Stimulated activated CD4-positive, alpha-beta T cell treated with anti-CD3 and anti-CD28 coated beads, Interleukin-15, amount 100 ng/mL, for 48 hours (primary cell): Measurements from ENCODE around the gene NOC3L.
"Not testable (repeated sequence)": the region's sequence is repeated elsewhere in the genome, so short reads cannot be mapped to it uniquely, and the experiment has no call there.

Experiments used
- DNase-seq, 2 donors: peaks; one replicate each; pipeline ENCODE4 v3.0.0-alpha.2; 2020; ENCODE audit warnings: low read depth in 2 of 2

NOC3L gene

DNA sequence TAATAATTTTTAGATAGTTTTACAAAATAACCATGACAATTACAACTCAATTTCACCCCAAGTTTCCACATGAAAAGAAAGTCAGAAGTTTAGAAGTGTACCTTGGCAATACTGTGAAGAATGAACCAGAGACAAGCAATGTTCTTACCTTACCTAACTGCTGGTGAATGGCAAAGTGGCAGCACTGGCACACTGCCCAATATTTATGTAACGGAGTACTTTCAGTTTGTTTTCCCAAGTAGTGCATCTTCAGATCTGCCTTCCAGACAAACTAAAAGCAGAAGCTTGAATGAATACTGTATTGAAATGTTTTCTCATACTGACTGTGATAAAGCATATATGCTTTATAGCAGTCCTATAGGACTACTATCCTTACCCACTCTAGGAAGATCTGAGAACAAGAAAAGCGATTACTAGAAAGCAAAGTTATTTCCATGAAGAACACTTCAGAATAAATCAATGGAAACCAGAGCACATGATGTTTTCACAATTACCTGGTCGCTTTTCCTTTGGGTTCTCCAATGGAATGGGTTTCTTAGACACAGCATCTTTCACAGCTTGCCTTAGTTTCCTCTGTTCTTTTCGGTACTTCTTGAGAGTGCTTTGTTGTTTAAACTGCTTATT, 1.5 kb downstream of the NOC3L start:
- no peak for DNase-seq

DNA sequence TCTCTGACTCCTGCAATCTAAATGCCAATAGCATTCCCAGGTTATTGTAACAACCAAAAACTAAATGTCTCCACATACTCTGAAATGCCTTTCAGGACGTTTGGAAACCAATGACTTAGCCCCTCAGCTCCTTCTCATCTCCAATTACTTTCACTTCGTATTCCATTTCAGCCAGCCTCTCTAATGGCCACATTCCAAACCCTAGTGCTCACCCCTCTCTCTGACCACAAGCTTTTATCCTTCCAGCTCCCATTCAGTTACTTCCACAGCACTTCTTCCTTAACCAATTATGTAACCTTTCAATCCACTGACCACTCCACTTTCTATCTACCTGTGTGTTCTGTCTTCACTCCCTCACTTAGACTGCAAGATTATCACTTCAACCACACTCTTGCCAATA, 4.3 kb downstream of the NOC3L start:
- no peak for DNase-seq

DNA sequence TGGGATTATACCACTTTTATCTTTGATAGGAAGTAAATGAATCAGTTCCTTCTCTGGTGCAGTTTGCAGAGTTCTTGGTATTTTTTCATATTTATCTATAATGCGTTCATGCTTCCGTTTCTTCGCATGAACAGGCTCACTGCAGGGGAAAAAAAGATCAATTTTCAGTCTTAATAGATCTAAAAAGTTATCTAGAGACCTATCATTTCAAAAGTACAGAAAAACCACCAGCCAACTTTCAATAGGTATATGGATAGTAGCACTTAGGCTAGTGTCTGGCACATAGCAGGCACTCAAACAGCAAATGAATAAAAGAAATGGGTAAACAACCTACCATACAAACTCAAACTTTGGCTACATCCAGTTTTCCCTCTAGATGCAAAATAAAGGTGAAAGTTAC, 5.5 kb downstream of the NOC3L start:
- no peak for DNase-seq

DNA sequence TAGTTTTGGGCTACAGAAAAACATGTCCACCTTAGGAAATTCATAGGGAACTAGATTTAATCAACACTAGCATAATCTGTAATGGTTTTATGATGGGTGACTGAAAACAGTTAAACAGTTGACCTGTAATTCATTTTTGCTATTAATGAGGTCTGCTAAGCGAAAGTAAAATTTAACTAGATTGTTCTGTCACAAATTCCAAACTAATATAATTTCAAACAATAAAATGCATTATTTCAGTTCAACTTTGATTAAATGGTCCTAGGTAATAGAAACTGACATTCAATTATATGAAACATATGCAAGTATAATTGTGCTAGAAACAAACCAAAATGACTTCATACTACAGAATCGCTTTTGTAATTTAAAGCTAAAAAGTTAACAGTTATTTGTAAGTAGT, 6.9 kb downstream of the NOC3L start:
- DNase-seq: no peak

DNA sequence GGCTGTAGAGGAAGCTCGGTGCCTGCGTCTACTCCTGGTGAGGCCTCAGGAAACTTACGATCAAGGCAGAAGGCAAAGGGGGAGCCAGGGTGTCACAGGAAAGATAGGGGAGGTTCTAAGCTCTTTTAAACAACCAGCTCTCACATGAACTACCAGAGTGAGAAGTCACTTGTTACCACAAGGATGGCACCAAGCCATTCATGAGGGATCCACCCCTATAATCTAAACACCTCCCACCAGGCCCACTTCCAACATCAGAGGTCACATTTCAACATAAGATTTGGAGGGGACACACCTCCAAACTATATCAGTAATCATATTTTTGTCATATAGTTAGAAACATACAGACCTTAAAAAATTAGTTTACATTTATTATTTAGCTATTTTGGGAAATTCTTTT, 9.4 kb downstream of the NOC3L start:
- no peak for DNase-seq

DNA sequence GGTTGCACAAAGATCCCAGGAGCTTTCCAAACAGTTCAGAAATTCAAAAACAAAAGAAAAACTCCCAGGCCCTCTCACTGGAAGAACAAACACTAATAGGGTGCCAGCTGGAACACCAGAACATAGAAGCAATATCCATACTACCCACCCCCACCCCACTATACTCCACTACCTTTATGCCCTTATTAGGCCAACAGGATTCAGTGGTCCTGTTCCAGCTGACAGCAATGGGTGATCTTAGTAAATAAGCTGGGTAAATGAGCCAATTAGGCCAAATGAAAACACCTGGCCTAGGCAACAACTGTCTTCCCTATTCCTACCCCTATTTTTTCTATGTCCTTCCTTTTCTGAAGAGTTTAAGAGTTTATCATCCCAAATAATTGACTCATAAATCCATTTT, 11.7 kb downstream of the NOC3L start:
- no peak for DNase-seq

DNA sequence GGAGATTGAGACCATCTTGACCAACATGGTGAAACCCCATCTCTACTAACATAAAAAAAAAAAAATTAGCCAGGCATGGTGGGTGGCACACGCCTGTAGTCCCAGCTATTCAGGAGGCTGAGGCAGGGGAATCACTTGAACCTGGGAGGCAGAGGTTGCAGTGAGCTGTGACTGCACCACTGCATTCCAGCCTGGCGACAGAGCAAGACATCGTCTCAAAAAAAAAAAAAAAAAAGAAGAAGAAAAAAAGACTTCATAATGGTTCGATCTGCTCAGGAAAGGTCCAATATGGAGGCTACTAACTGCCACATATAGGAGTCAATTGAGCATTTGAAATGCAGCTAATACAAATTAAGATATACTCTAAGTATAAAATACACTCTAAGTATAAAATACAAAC, 12.2 kb downstream of the NOC3L start:
- DNase-seq: not testable (repeated sequence)

DNA sequence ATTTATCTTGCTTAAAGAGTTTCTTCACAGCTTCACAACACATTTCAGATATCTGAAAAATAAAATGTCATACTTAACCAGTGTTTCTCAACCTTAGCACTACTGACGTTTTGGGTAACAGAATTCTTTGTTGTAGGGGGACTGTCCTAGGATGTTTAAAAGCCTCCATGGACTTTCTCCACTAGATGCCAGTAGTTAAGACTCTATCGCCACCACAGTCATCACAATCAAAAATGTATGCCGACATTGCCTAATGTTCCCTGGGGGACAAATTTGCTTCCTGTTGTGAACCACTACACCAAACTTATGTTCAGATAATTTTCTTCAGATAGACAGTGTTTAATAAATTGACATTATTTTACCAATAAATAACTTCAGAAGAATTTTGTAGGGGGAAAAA, 13.4 kb downstream of the NOC3L start:
- DNase-seq: no peak

DNA sequence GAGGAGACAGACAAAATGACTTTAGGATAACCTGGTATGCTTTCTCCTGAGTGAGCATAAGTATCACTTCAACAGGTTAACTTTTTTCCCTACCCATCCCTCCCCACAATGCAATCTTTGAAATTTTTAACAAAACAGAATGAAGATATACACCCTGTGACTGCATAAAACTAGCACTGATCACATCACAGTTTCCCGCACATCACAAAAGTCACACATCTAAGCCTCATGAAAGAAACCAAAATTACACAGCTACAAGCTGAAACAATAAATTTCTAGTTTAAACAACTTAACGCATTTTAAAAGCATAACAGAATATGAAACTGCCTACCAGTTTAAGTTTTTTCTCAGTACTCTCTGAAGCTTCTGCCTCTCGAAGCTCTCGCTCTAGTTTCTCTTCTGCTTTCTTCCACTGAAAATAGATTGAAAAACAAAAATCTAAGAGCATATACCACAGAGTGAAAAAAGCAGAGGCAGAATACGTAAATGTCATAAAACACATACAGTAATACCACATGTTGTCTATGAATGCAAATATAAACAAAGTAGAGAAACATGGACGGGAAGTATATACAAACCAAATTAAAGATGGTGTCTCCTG, 18.1 kb downstream of the NOC3L start:
- no peak for DNase-seq

DNA sequence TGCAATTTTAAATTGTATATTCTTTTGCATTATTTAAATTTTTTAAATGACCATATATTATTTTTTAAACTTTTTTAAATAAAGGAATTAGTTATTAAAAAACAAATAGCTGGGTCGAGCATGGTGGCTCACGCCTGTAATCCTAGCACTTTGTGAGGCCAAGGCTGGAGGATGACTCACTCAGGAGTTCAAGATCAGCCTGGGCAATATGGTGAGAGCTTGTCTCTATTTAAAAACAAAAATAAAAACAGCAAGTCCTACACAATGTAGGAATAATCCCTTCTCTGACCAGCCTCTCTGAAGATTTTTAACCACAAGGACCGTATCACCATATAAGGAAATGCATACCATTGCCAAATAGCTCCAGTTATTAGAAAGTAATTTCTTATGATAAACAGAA, 19.6 kb downstream of the NOC3L start:
- no peak for DNase-seq

DNA sequence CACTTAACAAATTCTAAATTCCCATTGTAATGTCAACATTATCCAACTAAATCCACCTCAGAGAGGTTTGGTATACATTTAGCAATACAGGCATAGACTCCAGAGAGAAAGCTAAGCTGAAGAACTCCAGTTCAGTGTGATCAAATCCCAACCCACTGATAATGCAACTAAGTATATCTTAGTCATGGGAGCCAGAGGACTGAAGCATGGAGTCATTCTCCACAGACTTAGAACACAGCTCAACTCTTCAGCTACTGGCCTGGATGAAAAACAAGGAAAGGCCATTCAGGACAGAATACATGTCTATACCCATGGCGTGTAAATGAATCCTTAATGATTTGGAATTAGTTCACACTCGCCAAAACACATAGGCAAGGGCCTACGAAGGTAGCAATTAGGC, 27.9 kb downstream of the NOC3L start:
- DNase-seq: no peak

DNA sequence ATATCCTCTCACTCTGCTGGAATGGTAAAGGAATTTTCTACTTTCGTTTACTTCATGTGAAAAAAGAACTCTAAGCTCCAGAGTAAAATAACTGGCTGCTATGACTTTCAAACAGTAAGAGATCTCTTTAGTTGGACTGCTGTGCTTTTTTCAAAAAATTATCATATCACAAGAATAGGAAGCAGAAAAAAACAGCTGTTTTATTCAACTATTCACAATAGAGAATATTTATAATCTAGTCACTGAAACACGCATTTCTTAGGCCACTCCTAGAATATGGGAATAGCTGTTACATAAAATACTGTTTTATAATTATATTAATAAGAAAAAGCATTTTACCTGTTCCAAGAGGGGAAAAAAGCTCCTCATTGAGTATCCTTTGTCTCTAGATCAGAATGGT, 29.7 kb downstream of the NOC3L start:
- DNase-seq: no peak

DNA sequence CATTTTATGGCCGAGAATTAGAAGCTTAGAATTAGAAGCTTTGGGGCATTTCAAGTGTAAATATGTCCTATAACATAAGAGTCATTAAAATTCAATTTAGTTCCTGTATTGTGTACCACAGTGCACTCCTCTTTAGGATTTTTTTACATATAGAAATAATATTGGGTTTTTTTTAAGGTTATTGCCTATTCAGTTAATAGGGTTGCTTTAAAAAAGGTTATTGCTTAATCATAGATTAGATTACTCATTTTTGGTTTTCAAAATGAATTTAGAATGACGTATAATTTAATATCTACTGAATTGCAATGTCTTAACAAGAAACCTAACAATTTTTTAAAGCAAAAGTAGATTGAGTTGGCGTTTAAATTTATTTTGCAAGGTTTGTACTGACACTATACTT, 34.1 kb downstream of the NOC3L start:
- no peak for DNase-seq

DNA sequence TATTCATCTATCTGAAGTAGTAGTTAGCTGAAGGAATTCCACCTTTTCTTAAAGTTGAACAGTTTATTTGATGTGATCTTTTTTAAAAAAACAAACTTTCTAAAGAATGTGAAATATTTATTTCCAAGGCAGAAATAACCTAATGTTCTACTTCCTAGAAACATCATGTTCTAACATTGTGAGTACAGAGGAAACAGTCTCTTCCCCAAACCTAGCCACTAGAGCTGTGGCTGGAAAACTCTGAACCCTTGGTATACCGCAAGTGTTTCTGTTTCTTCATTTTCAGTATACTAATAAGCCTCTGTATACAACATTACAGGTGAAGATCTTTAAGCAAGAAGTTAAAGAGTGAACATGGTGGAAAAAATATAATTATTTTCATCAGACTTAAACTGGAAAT, 35.1 kb downstream of the NOC3L start:
- no peak for DNase-seq

DNA sequence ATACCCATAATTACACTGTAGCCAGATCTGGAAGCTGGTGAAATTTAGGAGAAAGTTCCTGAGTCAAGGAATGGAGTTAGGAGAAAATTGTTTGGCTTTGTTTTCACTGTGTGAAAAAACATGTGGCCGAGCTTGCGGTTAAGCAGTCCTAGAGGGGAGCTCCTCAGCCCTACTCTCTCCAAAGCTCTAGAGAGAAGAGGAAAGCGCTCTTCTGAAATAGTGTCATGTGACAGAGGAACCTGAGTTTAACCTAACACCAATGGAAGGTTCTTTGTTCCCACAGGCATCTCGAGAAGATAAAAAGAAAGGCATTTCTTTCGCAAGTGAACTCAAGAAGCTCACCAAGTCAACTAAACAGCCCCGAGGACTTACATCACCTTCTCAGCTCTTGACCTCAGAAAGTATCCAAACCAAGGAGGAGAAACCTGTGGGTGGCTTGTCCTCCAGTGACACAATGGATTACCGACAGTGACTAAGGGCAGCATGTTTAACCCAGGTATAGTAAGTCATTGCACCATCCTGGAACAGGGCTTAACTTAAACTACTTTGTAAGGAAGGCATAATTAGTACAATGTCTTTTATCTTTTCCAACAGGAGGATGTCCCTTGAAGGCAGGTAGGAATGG, 38.0 kb downstream of the NOC3L start:
- no peak for DNase-seq

DNA sequence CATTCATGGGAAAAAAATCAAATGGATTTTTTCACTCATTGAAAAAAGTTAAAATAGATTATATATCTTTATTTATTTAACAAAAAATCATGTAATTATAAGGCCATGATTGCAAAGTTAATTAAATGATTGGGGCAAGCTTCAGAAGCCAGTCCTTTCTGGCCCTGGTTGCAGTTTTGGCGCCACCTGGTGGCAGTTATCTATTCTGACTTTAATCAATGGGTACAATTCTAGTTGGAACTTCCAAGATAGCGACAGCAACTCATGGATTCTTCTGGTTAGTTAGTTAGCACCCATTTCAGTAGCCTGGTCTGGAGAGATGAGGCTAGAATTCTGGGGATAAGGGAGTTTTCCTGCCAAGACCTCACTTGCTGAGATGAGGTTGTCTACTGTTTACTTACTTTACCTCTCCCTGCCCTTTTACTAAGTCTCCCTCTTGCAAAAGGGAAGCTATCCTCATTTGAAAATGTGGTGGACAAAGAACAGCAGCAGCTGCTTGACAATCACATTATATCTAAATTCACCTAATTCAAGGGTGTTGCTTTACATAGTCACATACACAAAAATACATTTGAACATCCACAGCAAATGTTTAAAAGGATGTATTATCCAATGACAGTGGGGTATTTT, 42.3 kb downstream of the NOC3L start:
- peak; percentile 33 to 53 for DNase-seq

DNA sequence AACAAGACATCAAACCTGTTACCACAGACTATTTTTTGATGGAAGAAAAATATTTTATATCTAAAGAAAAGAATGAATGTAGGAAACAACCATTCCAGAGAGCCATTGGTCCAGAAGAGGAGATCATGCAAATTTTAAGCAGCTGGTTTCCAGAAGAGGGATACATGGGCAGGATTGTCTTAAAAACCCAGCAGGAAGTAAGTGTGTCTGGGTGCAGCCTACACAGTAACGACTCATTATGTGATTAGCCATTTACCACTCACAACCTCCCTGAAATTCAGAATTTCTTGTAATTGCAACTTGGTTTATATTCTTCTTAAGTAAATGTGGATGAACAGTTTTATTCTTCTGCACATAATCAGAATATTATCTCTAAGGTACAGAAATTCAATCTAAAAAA, 46.2 kb downstream of the NOC3L start:
- DNase-seq: no peak

DNA sequence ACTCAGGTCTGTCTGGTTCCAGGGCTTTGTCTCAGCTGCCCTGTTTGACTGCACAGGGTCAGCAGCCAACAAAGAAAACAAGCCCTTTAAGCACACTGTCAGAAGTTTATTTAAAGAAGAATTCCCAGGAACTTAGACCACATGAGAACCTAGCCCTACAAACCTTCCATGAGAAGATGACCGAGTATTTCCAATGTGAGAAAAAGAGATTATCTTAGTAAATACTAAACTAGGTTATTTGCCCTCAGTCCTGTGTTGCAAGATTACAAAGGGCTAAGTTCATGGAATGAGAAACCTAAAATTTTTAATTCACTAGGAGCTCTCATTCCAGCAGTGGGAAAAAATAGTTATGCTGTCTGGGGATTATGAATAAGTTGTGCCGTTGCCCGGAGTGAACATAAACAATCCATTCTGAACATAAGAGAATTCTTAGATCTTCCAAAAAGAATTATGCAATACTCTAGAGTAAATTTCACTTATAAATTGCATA, 46.7 kb downstream of the NOC3L start:
- no peak for DNase-seq

DNA sequence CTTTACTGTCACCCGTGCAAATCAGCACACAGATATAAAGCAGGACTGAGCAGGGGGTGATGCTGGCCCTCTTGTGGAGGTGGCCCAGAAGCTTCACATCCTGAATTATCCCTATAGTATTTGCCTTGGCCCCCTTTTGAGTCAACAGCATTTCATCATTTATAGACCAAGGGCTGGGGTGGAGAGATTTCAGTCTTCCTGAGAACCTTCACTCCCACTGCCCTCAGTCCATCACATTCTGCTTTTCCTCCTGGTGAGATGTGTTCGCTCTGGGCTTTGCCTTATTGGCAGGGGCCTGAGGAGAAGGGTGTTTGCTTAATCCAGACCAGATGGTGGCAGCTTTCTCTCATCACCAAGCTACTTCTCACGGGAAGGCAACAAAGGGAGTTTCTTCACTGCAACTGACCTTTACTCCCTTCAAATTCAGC, 47.7 kb downstream of the NOC3L start:
- DNase-seq: no peak

DNA sequence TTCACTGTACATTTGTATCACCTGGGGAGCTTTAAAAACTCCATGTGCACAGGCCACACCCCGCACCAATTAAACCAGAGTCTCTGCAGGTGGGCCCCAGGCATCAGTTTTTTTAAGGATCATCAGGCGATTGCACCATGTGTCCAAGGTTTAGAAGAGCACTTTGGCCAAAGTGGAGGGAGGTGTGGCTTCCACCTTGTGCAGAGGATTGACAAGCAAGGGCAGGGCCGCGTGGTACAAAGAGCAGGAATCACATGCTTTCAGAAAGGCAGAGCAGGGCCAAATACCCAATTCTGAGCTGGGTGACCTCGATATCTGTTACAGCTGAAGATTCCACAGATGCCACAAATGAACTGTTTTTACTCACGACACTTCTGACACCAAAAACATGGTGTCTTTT, 52.4 kb downstream of the NOC3L start:
- no peak for DNase-seq

DNA sequence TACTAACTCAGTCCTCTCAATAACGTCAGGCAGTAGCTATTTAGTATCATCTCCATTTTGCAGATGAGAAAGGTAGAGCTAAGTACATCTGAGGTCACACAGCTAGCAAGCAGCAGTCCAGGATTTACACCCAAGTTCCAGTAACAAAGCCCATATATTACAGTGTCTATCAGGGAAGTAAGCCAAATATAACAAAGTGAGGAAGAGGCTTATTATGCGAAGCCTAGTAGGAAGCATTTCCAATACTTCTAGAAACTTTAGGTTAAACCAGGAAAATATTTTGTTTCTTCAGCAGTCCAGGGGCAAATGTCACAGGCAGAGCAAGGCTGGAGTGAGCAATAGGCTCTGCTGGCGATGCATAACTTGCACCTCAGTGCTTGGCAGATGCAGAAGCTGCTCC, 53.9 kb downstream of the NOC3L start:
- DNase-seq: no peak

DNA sequence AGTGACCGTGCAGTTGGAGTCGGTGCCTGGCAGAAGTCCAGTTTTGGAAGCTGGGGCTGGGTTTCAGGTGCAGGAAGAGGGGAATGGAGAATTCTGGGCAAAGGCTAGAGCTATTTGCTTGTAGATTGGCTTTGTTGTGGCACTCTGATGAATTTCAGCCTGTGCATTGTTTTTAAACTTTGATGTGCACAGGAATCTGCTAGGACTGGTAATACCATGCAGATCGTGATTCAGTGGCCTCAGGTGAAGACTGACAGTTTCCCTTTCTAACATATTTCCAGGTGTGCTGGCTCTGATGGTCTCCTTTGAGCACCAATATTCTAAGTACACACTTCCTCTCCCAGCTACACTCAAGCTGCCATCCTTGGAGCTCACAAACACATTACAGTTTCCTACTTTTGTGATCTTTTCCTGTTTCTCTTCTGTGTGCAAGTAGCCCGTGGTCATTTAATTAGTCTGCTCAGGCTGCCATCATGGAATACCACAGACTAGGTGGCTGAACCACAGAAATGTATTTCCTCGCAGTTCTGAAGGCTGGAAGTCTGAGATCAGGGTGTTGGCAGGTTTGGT, 55.6 kb downstream of the NOC3L start:
- DNase-seq: no peak

DNA sequence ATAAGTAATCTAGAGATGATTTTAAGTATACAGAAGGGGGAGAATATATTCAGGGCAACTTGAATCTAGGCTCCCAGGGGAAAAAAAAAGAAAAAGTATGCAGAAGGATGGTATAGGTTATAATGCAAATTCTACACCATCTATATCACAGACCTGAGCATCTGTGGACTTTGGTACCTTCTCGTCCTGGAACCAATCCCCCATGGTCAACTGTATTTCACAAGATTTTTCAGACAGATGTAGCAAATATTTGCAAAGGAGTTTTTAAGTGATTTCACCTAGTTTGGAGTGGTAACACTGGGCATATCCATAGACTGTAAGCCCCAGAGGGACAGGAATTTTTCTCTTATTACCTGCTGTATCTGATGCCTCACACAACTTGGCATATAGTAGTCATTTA, 58.8 kb downstream of the NOC3L start:
- no peak for DNase-seq
